GM12878 (cell line): ENCODE results near the gene PCP4L1. TPM values are rescaled to one million over a fixed set of nuclear protein-coding genes. Genes with fewer than 3 reads are reported as not detected.

Source experiments
- ATAC-seq: fragments of 200-7000 bp; cut with Tn5 transposase; 3 replicates; pipeline ENCODE4 v1.9.1; 2020; ENCODE audit warnings: mild to moderate bottlenecking, moderate library complexity
- BruUV-seq: library from RNA; stranded (reverse); fragments of 400-500 nt; replicated peaks from 2 replicates; lab custom pipeline; 2021; lab: Mats Ljungman, UMichigan
- CTCF ChIA-PET: fragments of 300-600 bp; sonication (Branson Sonifier 250); formaldehyde crosslinking; extraction: SDS; loops from one replicate; lab custom pipeline; 2021; ENCODE audit warnings: inconsistent platforms; lab: Yijun Ruan, JAX
- POLR2A ChIA-PET: fragments of 350-600 bp; formaldehyde crosslinking; extraction: SDS; loops from one replicate; lab custom pipeline; 2021; ENCODE audit warnings: inconsistent platforms; lab: Charles Lee
- RAD21 ChIA-PET: fragments of 300-600 bp; sonication (Branson Sonifier 250); formaldehyde crosslinking; loops from one replicate; lab custom pipeline; 2023; ENCODE audit warnings: antibody characterized with exemption; ENCODE audit not compliant: unreplicated experiment; lab: Charles Lee
- SMC1A ChIA-PET: fragments of 300-600 bp; sonication (Branson Sonifier 250); formaldehyde crosslinking; loops from one replicate; lab custom pipeline; 2023; ENCODE audit not compliant: unreplicated experiment, uncharacterized antibody; lab: Charles Lee
- DNase-seq: peaks from one replicate; pipeline ENCODE4 v3.0.0-alpha.2; 2011; ENCODE audit warnings: low read depth, low spot score
- FAIRE-seq: peaks from 3 replicates; lab custom pipeline; 2011; peaks lifted over from hg19 to GRCh38; lab: Jason Lieb, UNC
- H2AFZ ChIP-seq: 2 replicates; pipeline ENCODE4 v1.6.0; 2011; ENCODE audit warnings: low read depth, low read length, control low read depth; ENCODE audit not compliant: control insufficient read depth
- H3K27ac ChIP-seq: 2 replicates; pipeline ENCODE4 v1.5.1; 2011; ENCODE audit warnings: control low read depth; ENCODE audit not compliant: control insufficient read depth, insufficient read depth
- H3K27me3 ChIP-seq, 2 experiments: replicated peaks in 1 of 2; 2 replicates each; pipeline versions ENCODE4 v1.6.0 to v1.6.1; 2011; ENCODE audit warnings: low read length in 1 of 2; ENCODE audit not compliant: control insufficient read depth in 2 of 2, insufficient read depth in 2 of 2
- H3K36me3 ChIP-seq, 2 experiments: 2 replicates each; pipeline ENCODE4 v1.5.1; 2011; ENCODE audit warnings: low read length in 1 of 2; ENCODE audit not compliant: control insufficient read depth in 2 of 2, insufficient read depth in 2 of 2
- H3K4me1 ChIP-seq: 2 replicates; pipeline ENCODE4 v1.6.1; 2011; ENCODE audit warnings: mild to moderate bottlenecking, low read length, moderate library complexity, mixed read lengths; ENCODE audit not compliant: control insufficient read depth, insufficient read depth
- H3K4me2 ChIP-seq: 2 replicates; pipeline ENCODE4 v1.6.0; 2011; ENCODE audit warnings: control low read depth; ENCODE audit not compliant: control insufficient read depth, insufficient read depth
- H3K4me3 ChIP-seq: fragments of 200-600 bp; sonication (generic); 2 replicates; pipeline ENCODE4 v1.5.1; 2016
- H3K79me2 ChIP-seq: 2 replicates; pipeline ENCODE4 v1.6.0; 2011; ENCODE audit warnings: low read length; ENCODE audit not compliant: control insufficient read depth, insufficient read depth
- H3K9ac ChIP-seq: 2 replicates; pipeline ENCODE4 v1.8.0; 2011; ENCODE audit warnings: low read length, control low read depth, mixed read lengths; ENCODE audit not compliant: control insufficient read depth, insufficient read depth
- H3K9me3 ChIP-seq: replicated peaks from 3 replicates; pipeline ENCODE4 v1.5.1; 2011; ENCODE audit warnings: mild to moderate bottlenecking, low read length; ENCODE audit not compliant: control insufficient read depth, insufficient read depth
- H4K20me1 ChIP-seq: 2 replicates; pipeline ENCODE4 v1.6.0; 2011; ENCODE audit not compliant: control insufficient read depth, insufficient read depth
- EGR1 ChIP-seq, 2 experiments: IDR thresholded peaks; 1 replicate in 1 of 2; 2 replicates in 1 of 2; pipeline ENCODE4 v1.6.1; 2011 to 2012; ENCODE audit warnings: low read depth in 2 of 2, low read length in 2 of 2, borderline replicate concordance in 1 of 2, mild to moderate bottlenecking in 1 of 2, moderate library complexity in 1 of 2
- JUNB ChIP-seq: IDR thresholded peaks from 2 replicates; pipeline ENCODE4 v1.6.1; 2016; ENCODE audit warnings: antibody characterized with exemption, mild to moderate bottlenecking
- MEF2B ChIP-seq: fragments of 450-650 bp; IDR thresholded peaks from 2 replicates; pipeline ENCODE4 v1.6.1; 2018; ENCODE audit warnings: mild to moderate bottlenecking, moderate library complexity; ENCODE audit not compliant: partially characterized antibody, poor library complexity, severe bottlenecking
- MXI1 ChIP-seq: fragments of 150-350 bp; IDR thresholded peaks from 2 replicates; pipeline ENCODE4 v1.6.1; 2011; ENCODE audit warnings: low read depth, mild to moderate bottlenecking, inconsistent platforms, low read length, improper control_type of control experiment
- PAX8 ChIP-seq: fragments of 450-650 bp; IDR thresholded peaks from 2 replicates; pipeline ENCODE4 v1.6.1; 2017; ENCODE audit warnings: mild to moderate bottlenecking, moderate library complexity
- RCOR1 ChIP-seq: conservative IDR thresholded peaks from 2 replicates; pipeline ENCODE4 v1.6.1; 2012; ENCODE audit warnings: low read depth, low read length, improper control_type of control experiment
- RELB ChIP-seq: fragments of 450-650 bp; IDR thresholded peaks from 2 replicates; pipeline ENCODE4 v1.6.1; 2017; ENCODE audit warnings: low read depth, mild to moderate bottlenecking, moderate library complexity
- REST ChIP-seq: IDR thresholded peaks from 2 replicates; pipeline ENCODE4 v1.6.1; 2012; ENCODE audit warnings: mild to moderate bottlenecking, low read depth, low read length
- TAF1 ChIP-seq: IDR thresholded peaks from 2 replicates; pipeline ENCODE4 v1.6.1; 2011; ENCODE audit warnings: mild to moderate bottlenecking, low read depth, low read length, borderline replicate concordance
- ZSCAN29 ChIP-seq: fragments of 450-650 bp; IDR thresholded peaks from 2 replicates; pipeline ENCODE4 v1.6.1; 2017; ENCODE audit warnings: mild to moderate bottlenecking, moderate library complexity
- WGBS: methylation state at CpG from one replicate; pipeline ENCODE4 v1.1.6; 2016; ENCODE audit warnings: low lambda C conversion rate; ENCODE audit not compliant: insufficient replicate concordance, insufficient coverage; ENCODE audit errors: missing lambda C conversion rate; 5-methylcytosine and 5-hydroxymethylcytosine counted together
- in situ Hi-C: fragments of 300-500 bp; cut with MboI; formaldehyde crosslinking; loops from 9 replicates; pipeline ENCODE4 v1.14.3; 2018; ENCODE audit warnings: mixed read lengths
- intact Hi-C: fragments of 100-400 bp; cut with micrococcal nuclease; formaldehyde crosslinking; loops from one replicate; pipeline ENCODE4 v1.14.2; 2022; ENCODE audit not compliant: unreplicated experiment
- polyA plus RNA-seq, 11 experiments: library from polyadenylated mRNA; depleted of rRNA in 4 of 11; unstranded in 6 of 11; stranded (reverse) in 5 of 11; fragments of >200 nt; fragmentation: Nextera tagmentation in 4 of 11; fragmentation: Illumina TruSeq in 1 of 11; extraction: Ambion mirVana in 4 of 11; extraction: Trizol in 1 of 11; gene quantifications; 1 replicate in 1 of 11; 2 replicates in 10 of 11; pipeline versions ENCODE4 v1.2.1 to v1.2.3, GENCODE V29; 2011 to 2016; ENCODE audit warnings: inconsistent platforms in 2 of 11, missing spikeins in 2 of 11, low read depth in 1 of 11
- total RNA-seq, 4 experiments: library from RNA; depleted of rRNA in 3 of 4; stranded (reverse); fragments of >200 nt in 3 of 4; fragmentation: Illumina TruSeq in 1 of 4; extraction: Trizol in 1 of 4; gene quantifications; 2 replicates each; pipeline versions ENCODE4 v1.2.1 to v1.2.3, GENCODE V29; 2013 to 2021
- TF ChIP-seq, protein P1 (sequence below): fragments of 450-650 bp; IDR thresholded peaks from 2 replicates; pipeline ENCODE4 v1.6.1; 2014; ENCODE audit warnings: mild to moderate bottlenecking

PCP4L1 gene
- total and polyA plus RNA-seq, 10 of the 15 experiments (the other 5 are each of a cell fraction or from before 2014, with no cell fraction given): 1.0 to 5.2 (median 2.8) TPM

DNA sequence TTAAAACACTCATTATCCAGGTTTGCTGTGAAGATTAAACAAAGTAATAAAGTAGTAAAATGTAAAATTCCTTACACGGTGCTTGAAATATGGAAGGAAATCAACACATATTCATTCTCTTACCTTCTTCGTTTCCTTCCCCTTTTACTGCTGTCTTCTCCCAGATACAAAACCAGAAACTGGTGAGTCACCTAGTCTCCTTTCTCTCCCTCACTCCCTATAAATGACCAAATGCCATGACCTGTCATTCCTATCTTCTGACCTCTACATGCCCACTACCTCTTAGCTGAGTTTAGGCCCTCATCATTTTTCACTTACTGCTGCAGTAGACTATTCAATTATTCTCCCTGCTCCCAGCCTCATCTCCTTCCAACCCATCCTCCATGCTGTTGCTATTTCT is 16.2 kb upstream of the PCP4L1 start:
- DNase-seq: no peak
- no peak overlapping the region for H2AFZ ChIP-seq
- no peak overlapping the region for H3K9ac ChIP-seq
- no peaks in the 10 kb centered on the region for H3K79me2 ChIP-seq
- H3K27me3 ChIP-seq: no peaks in the 10 kb centered on the region
- in situ Hi-C loops: no loop called here
- intact Hi-C loops: no loop called here
- FAIRE-seq: no peak
- no peak overlapping the region for H3K27ac ChIP-seq
- no peaks in the 10 kb centered on the region for H3K4me1 ChIP-seq
- no peaks in the 10 kb centered on the region for H3K36me3 ChIP-seq
- no peak for TF ChIP-seq REST
- WGBS: 0% methylated on average over 2 of the region's 2 CpGs
- ATAC-seq: no peak
- ChIA-PET RAD21 (no interaction called here), SMC1A (no interaction called here), CTCF (no interaction called here), POLR2A (no interaction called here)
- no peak overlapping the region for H3K4me2 ChIP-seq
- H3K9me3 ChIP-seq: no peaks in the 10 kb centered on the region
- H3K4me3 ChIP-seq: no peak overlapping the region
- H4K20me1 ChIP-seq: no peaks in the 10 kb centered on the region
- no TSS peak for BruUV-seq

- Histone ChIP-seq H3K27me3 (no peaks in the 10 kb centered on the region), H3K79me2 (no peaks in the 10 kb centered on the region), H3K27ac (no peak overlapping the region), H3K4me3 (no peak overlapping the region), H3K4me2 (no peak overlapping the region), H3K9me3 (no peaks in the 10 kb centered on the region), H3K4me1 (no peaks in the 10 kb centered on the region), H4K20me1 (no peaks in the 10 kb centered on the region), H3K36me3 (no peaks in the 10 kb centered on the region), H2AFZ (no peak overlapping the region), H3K9ac (no peak overlapping the region)
- intact Hi-C loops: loop anchor here (5.0 kb wide), 1 partner anchor 37 kb away; no protein-coding TSS in a partner anchor
- no TSS peak for BruUV-seq
- ATAC-seq (no peak), DNase-seq (no peak), FAIRE-seq (no peak)
- 75% methylated on average over 4 of the region's 4 CpGs for WGBS
- ChIA-PET CTCF (no interaction called here), RAD21 (no interaction called here), SMC1A (no interaction called here), POLR2A (no interaction called here)
- in situ Hi-C loops: no loop called here
- TF ChIP-seq JUNB (no peak), MXI1 (no peak), TAF1 (no peak), MEF2B (no peak), PAX8 (no peak), RCOR1 (no peak), RELB (no peak), EGR1 (IDR thresholded peaks at IDR 0.05; ENCODE audit: borderline replicate concordance in 1 of 2, low read depth in 2 of 2, low read length in 2 of 2) (no peak), ZSCAN29 (no peak)
- TF ChIP-seq, protein P1, sequence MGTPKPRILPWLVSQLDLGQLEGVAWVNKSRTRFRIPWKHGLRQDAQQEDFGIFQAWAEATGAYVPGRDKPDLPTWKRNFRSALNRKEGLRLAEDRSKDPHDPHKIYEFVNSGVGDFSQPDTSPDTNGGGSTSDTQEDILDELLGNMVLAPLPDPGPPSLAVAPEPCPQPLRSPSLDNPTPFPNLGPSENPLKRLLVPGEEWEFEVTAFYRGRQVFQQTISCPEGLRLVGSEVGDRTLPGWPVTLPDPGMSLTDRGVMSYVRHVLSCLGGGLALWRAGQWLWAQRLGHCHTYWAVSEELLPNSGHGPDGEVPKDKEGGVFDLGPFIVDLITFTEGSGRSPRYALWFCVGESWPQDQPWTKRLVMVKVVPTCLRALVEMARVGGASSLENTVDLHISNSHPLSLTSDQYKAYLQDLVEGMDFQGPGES: no peak
Observed at GRCh38 chr1:161244888-161245287, 13.7 kb upstream of the PCP4L1 start.
